ENCODE measurements around the gene CGNL1.

GRCh38 chr15:57345584-57345983 is 30.7 kb upstream of the CGNL1 start:
- no peak for TF ChIP-seq MYC (IDR thresholded peaks at IDR 0.05; ENCODE audit: borderline replicate concordance, low read length)
- TF ChIP-seq ELK1 (IDR thresholded peaks at IDR 0.05; ENCODE audit: low read depth, low read length) = no peak
- TF ChIP-seq CTCF (IDR thresholded peaks at IDR 0.05) = peak; percentile 32; the same call in 2 of the 3 replicates
- no peak for TF ChIP-seq RARB (CRISPR knock-in tag; IDR thresholded peaks at IDR 0.05)
- no peak for TF ChIP-seq JUN (IDR thresholded peaks at IDR 0.05)
- TF ChIP-seq FOSB (CRISPR knock-in tag; IDR thresholded peaks at IDR 0.05) = no peak
- TF ChIP-seq POLR2A (IDR thresholded peaks at IDR 0.05; ENCODE audit: low read length) = no peak
- TF ChIP-seq CHD2 (IDR thresholded peaks at IDR 0.05; ENCODE audit: low read length, partially characterized antibody) = no peak
